GM21528 (cell line): ENCODE measurements around the gene TMED7.
A peak's percentile ranks its signal among the peaks of the same experiment; 100 is the strongest.

Experiments used
- ATAC-seq: cut with Tn5 transposase; IDR thresholded peaks from one replicate; pipeline ENCODE4 v1.9.1; 2021; ENCODE audit warnings: mild to moderate bottlenecking, moderate library complexity; ENCODE audit not compliant: unreplicated experiment, low FRiP score

TMED7 gene

DNA sequence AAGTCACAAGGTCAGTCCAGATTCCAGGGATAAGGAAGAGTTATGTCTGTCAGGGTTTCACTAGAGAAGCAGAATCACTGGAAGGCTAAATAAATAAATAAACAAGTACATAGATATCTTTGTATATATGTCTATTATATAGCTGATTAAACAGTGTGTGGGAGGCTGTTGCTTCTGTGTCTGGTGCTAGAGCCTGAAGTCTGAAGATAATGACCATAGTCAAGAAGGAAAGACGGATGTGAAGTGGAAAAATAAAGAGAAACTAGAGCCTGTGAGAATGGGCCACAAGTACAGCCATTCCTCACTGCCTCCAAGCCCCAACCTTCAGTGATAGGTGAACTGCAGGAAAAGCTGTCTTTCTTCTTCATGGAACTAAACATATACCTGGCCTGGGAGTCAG lies 4.1 kb upstream of the TMED7 start:
- no peak for ATAC-seq

DNA sequence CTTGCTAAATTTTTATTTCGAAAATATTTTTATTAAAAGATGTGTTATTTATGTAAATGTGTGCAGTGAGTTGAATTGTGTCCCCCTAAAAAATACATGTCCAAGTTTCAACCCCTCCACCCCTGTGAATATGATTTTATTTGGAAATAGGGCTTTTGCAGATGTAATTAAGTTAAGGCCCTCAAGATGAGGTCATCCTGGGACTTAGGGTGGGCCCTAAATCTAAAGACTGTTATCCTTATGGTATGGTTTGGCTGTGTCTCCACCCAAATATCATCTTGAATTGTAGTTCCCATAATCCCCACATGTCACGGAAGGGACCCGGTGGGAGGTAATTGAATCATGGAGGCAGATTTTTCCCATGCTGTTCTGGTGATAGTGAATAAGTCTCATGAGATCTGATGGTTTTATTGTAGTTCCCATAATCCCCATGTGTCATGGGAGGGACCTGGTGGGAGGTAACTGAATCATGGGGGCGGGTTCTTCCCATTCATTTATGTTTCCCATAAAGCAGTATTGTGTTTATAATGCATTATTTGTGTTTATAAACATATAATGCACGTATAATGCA lies 1.5 kb upstream of the TMED7 start:
- ATAC-seq, result no peak

DNA sequence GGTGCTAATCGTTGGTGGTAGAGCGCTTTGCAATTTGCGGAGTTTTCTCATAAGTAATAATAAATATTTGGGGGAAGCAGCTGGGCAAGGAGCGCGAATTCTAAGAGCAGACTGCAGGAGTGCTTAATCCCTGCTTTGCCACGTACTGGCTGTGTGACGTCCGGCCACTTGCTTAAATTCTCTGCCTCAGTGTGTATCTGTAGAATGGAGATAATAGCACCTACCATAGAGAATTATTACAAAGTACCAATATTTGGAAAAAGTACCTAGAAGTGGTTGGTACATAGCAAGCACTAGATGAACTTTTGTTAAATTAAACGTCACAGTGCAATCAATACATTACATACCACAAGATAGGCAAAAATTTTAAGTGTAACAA lies 598 bp upstream of the TMED7 start:
- ATAC-seq, result peak; percentile 44

DNA sequence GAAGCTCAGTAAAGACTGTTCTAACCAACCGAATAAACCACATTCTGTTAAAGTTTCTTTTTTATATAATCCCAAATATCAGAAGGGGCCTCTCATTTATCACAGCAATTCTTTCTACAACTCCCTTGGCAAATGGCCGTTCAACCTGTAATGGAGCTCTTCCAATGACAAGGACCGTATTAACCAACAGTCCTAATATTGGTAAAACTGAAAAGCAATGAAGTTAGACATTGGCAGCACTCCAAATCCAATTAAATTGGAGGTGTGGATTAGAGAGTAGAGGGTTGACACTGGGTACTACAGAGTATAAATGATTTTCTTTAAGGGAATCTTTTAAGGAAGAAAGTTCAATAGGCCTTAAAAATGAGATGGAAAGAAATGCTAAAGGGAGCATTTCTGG lies 842 bp downstream of the TMED7 start:
- no peak for ATAC-seq

DNA sequence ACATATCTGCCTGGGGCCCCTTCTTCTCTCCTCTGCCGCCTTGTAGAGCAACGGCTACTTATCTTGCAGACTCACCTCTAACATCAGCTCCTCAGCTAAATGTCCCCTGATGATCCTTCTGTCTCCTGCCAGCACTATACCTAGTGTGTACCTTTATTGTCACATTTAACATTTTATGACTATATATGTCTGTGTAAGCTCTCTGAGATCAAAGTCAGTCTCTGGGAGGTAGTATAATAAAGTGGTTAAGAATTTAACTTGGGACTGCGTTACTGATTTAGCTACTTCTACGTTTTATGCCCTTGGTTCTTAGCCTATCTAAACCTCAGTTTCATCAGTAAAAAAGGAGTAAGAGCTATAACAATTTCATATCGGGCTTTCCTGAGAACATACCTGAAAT lies 2.2 kb downstream of the TMED7 start:
- no peak for ATAC-seq

DNA sequence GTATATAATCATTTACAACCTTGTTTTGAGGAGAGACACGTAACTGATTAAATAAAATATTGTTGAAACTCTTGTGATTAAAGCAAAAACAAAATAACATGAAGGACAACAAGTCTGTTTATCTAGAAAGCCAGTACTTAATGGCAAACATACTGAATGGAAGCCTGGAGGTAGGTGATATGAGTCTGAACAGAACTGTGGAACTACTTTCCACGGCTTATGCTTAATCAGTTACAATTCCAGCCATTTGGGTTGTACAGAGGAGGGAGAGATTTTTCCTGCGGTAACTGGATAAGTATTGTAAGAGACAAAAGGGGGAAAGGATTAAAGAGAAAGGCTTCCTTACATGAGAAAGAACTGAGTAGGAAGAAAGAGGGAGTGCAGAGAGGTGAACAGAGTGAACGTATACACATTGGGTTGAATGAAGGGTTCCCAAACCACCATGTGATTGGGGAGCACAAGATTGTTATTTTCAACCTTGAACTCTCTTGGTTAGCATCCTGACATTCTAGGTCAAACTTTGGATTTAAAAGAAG lies 4.4 kb downstream of the TMED7 start:
- ATAC-seq, result no peak

DNA sequence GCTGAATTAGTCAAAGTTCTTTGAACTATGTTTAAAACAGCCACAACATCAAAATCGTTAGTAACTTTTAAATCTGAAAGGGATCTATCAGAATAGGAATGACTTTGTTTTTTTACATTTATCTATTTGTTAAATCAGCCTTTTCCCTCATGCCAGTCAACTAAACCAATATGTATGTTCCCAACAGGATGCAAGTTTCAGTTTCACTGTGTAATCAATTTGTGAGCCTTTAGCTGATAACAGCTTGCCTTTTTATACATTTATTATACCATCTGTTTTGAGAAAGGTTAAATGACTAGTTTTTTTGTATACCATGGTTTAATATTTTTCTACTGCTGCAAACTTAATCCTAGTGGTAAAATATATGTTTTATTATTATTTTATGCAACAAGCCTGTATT lies 8.9 kb downstream of the TMED7 start:
- no peak for ATAC-seq

DNA sequence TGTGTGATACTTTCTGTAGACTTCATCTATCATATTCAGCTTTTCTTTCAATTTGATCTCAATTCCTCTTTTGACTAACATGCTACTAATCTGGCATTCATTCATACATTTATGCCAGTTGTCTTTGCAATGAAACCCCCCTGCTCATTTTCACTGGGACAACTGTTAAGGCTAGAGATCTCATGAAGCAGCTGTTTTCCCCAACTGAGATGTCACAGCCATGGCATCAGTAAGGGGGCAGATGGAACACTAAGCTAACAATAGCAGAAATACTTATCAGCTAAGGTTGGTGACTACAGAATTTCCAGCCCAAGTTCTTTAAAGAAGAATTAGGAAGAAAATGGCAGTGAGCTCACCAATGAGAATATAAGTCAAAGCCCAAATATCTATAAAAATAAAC lies 9.4 kb downstream of the TMED7 start:
- ATAC-seq, result no peak

DNA sequence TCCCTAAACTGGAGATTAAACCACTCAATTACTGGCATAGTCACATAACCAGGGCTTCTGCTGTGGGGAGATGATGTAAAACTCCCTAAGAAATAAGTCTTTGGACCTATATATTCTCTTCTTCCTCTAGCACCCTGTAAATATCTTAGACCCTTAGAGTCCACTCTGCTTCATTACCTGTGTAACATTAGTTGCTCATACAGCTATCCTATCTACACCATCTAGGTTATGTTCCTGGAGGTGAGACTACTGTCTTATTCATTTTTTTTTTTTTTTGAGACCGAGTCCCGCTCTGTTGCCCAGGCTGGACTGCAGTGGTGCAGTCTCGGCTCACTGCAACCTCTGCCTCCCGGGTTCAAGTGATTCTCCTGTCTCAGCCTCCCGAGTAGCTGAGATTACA lies 14.0 kb downstream of the TMED7 start:
- ATAC-seq, result no peak

DNA sequence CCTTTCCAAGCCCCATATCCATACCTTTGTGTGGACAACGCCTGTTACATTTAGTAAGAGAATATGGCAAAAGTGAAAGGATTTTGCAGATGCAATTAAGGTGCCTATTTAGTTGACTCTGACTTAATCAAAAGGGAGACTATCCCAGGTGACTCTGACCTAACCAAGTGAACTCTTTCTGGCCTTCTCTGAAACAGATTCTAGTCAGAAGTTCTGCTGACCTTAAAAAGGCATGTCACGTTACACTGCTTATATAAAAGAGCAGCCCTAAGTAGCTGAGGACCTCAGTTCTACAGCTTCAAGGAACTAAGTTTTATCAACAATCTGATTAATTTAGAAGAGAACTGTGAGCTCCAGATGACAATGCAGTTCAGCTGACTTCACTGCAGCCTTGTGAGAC lies 17.9 kb downstream of the TMED7 start:
- no peak for ATAC-seq

DNA sequence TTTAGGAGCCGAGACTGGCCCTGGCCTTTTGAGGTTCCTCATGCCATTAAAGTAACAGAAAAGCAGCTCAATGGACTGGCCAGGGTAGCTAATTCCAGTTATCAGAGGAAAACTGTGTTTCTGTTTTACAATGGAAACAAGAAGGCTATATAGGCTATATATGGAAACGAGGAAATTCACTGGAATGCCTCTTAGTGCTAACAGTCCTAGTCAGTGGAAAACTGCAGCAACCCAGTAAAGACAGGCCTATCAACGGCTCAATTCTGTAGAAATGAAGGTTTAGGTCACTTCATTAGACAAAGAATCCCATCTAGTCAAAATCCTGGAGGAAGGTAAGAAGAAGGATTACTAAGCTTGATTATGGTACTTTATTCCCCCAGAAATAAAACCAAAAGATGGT lies 20.4 kb downstream of the TMED7 start:
- ATAC-seq, result no peak

DNA sequence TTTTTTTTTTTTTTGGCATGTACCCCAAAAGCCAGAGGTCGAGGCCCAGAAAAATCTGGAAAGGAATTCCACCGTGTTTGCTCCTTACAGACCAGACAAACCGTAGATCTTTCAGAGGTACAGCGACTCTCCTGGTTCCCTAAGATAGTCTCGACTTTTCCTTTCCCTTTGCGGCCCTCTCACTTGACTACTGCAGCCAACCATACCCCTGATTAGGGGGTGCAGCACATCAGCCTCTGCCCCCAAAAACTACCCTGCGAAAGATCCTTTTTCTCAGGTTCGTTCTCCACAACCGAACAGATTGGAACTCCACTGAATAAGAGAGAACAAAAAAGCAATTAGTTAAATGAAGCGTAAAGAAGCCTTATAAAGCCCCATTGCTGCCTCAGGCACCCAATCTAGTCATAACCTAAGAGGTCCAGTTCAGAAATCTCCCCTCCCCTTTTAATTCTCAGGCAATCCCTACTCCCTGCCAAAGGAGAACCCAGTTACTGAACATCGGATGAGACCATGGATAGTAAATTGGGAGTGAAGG lies 23.2 kb downstream of the TMED7 start:
- peak; percentile 19 for ATAC-seq

DNA sequence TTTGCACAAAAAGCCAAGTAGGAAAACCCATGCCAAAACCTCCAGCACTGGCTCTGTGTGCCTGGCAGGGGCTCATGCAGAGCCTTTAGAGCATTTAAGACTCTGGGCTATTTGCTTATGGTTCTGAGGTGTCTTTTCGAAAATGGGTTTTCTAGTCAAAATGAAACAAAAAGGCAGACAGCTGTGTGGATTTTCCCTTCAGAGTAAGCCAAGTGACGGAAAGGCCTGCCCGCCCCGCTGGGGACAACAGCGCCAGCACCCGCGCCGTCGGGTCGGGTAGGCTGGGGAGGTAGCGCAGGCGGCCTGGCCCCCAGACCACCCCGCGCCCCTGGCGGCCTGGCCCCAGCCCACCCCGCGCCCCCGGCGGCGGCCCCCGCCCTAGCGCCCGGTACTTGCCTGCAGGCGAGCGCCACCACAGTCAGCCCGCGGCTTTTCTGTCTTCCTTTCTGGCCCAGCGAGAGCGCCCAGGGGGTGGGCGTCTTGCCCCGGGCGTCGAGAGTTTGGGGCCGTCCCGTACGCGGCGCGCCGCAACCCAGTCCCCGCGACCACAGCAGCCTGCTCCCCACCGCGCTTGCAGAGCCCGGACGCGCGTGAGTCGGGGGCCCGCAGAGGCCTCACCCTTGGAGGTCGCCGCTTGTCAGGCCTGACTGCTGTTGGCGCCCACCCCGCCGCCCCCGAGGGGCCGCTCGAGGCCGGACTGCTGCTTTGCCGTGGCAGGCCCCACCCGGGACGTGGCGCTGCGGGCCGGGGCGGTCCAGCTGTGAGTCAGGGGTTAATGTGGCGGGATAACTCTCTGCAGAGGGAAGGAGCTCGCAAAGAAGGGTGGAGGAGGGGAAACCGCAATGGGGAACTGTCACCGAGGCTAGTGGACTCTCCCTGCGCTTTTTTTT lies 23.9 kb downstream of the TMED7 start, which contains the start of gene TICAM2:
Gene TICAM2 (minus strand): TSS at position 779 of the 890 bp plus-strand sequence. CDS start 21,223 bp downstream, outside the sequence.
- peak; percentile 80 for ATAC-seq

DNA sequence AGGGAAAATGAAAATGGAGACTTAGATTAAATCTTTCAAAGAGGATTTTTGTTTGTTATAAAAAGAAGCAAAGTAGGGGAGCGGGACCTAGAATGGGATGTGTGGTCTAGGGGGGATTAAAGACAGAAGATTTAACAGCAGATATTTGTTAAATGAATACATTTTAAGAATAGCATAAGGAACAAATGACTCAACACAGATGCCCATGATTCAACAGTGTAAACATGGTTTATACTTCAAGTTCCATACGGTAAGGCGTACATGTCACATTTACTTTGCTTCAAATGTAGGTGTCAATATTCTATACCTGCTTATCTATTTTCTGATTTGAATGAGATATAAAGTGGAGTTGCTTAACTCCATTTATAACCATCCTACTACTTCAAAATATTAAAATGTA lies 25.1 kb downstream of the TMED7 start:
- ATAC-seq, result no peak

DNA sequence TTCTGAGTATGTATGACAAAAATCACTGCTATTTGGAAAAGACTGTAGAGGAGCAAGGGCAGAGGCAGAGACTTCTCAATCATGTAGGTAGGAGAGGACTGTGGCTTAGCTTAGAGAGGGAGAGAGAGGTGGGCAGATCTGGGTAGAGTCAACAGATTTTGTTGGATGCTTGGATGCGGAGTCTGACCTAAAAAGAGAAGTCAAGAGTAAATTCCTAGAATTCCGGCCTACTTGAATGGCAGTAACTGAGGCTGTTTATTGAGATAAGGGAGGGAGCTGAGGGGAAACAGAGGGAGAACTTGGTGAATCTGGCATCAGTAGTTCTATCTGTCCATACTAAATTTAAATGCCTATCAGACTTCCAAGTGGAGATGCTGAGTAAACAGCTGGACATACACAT lies 25.9 kb downstream of the TMED7 start:
- no peak for ATAC-seq

DNA sequence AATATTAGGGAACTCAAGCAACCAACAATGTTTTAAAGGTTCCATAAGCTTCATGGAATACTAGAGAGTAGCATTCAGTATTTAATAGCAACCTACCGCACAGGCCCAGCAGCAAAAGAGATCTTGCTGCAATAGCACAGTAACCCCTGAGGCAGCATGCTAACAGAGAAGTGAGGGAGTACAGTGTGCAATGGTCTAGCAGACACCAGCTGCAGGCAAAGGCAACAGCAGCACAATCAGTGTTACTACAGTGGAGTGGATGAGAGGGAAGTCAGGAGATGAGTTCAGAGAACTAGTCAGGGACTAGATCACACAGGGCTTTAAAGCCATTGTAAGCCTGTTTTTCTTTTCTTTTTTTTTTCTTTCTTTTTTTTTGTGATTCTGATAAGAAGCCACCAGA lies 26.3 kb downstream of the TMED7 start:
- ATAC-seq, result no peak

DNA sequence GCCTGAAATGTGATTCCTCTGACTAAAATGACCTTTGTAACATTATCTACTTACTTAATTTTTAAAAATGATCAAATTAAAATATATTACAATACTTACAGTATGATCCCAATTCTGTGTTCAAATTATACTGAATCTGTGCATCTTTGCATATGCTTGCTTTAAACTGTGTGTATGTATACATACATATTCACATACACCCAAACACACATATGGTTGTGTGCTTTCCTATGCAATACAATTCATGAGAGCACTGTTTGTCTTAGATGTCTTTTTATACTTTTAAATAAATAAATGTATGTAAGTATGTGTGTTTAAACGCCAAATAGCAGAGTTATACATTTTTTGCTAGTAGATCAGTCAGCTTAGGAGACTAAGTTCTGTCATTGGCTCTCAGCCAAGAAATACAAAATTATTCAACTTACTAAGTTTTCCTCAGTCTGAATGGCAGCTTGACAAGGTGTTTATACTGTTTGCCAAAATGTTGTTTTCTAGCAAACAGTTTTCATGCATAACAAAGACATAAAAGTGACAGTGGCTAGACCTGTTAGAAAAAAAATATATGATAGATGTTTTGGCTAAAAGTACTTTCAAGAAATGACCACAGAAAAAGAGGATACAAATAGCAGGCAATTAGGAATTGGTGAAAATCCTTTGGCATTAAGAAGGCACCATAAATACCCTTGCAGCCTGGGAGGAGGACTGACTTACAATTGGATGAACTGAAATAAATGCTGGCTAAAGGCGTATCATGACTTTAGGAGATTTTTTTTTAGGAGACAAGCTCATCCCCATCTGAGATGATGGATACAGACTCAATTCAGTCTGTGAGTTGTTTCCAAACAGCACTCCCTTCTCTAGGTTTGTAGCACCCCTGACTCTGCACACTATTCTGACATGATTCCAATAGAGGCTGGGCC lies 31.4 kb downstream of the TMED7 start:
- no peak for ATAC-seq

DNA sequence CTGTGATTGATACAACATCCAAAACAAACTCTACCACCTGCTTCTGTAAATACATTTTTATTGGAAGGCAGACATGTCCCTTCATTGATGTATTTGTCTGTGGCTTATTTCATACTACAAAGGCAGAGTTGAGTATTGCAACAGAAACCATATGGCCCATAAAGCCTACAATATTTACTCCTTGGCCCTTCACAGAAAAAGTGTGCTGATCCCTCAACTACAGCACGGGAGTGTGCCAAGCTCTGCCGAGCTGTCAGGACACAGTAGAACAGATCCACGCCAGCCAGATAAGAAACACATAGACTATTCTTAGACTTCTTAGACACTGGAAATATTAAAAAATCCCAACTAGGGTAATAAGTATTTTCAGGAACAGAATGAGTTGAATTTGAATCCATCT lies 36.8 kb downstream of the TMED7 start:
- ATAC-seq, result no peak

DNA sequence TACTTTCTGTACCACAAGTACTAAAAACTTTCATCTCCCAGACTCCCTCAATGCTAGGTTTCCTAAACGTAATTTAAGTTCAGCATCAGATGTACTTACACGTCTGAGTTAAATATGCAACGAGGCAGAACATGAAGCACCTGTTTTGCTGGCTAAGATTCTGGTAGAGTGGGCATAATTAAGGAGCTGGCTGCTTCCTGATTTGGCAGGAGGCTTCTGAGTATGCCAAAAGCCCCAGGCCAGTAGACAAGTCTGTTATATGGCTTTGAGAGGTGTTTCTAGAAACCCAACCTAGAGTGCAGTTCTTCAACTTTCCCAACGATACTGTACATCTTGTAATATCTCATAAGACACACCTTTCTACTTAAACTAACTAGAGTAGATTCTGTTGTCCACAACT lies 37.2 kb downstream of the TMED7 start:
- ATAC-seq, result no peak

DNA sequence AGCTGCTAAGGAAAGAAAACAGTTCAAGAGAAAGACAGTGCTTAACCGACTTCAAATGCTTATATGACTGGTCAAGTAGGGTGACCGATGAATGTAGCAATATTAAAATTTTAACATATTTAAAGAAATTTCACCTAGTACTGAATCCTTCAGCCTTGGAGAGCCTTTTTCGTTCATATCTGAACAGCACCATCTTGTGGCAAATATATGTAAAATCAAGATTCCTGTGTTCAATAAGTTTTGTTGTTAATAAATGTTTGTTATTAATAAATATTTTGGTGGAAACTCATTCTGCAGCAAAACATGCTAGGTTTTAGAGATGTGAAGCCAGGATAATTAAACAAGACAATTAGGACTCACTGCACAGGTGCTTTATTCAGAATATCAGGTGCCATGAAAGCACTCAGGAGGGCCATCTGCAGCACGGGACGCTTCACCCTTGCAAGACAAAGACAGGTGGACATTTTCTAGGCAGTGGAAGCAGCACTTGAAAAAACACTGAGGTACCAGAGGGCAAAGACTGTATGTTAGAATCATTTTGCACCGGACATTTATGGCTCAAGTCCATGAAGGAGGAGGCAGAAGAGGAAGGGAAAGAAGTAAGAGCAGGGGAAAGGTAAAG lies 39.2 kb downstream of the TMED7 start:
- ATAC-seq, result no peak
